ENCODE data around the gene HOXC4.

DNA sequence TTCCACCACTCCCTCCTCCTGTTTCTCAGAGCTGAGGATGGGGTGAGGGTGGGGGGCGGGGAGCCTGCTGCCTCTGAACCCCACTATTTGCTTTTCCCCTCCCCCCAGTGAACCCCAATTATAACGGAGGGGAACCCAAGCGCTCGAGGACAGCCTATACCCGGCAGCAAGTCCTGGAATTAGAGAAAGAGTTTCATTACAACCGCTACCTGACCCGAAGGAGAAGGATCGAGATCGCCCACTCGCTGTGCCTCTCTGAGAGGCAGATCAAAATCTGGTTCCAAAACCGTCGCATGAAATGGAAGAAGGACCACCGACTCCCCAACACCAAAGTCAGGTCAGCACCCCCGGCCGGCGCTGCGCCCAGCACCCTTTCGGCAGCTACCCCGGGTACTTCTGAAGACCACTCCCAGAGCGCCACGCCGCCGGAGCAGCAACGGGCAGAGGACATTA is 1.1 kb downstream of the HOXC4 start:
- TF ChIP-seq EZH2 (IDR thresholded peaks at IDR 0.05; ENCODE audit: low read depth, low read length, severe bottlenecking) (peak; percentile 24), HDAC2 (IDR thresholded peaks at IDR 0.05; ENCODE audit: borderline replicate concordance in 1 of 2, low read depth in 2 of 2, low read length in 2 of 2) (no peak), GABPA (IDR thresholded peaks at IDR 0.05; ENCODE audit: borderline replicate concordance, insufficient read depth, low read length) (no peak), MAX (IDR thresholded peaks at IDR 0.05) (no peak), TBP (IDR thresholded peaks at IDR 0.05; ENCODE audit: low read depth, low read length) (no peak), EP300 (IDR thresholded peaks at IDR 0.05; ENCODE audit: borderline replicate concordance in 1 of 2, low read depth in 2 of 2, low read length in 2 of 2) (no peak), SIRT6 (IDR thresholded peaks at IDR 0.05; ENCODE audit: low read length) (no peak)
- TF ChIP-seq, protein P1, sequence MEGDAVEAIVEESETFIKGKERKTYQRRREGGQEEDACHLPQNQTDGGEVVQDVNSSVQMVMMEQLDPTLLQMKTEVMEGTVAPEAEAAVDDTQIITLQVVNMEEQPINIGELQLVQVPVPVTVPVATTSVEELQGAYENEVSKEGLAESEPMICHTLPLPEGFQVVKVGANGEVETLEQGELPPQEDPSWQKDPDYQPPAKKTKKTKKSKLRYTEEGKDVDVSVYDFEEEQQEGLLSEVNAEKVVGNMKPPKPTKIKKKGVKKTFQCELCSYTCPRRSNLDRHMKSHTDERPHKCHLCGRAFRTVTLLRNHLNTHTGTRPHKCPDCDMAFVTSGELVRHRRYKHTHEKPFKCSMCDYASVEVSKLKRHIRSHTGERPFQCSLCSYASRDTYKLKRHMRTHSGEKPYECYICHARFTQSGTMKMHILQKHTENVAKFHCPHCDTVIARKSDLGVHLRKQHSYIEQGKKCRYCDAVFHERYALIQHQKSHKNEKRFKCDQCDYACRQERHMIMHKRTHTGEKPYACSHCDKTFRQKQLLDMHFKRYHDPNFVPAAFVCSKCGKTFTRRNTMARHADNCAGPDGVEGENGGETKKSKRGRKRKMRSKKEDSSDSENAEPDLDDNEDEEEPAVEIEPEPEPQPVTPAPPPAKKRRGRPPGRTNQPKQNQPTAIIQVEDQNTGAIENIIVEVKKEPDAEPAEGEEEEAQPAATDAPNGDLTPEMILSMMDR (IDR thresholded peaks at IDR 0.05; ENCODE audit: control extremely low read depth in 1 of 3, insufficient read depth in 1 of 3, low read depth in 1 of 3, low read length in 3 of 3): no peak

Data from H1 (cell line).